ENCODE measurements around the gene RPH3AL. TPM values are rescaled to one million over a fixed set of nuclear protein-coding genes. Genes with fewer than 3 reads are reported as not detected.

RPH3AL gene
- total RNA-seq, 4 donors from 2014 or later: 6.3 to 14.4 (median 10.8) TPM

DNA sequence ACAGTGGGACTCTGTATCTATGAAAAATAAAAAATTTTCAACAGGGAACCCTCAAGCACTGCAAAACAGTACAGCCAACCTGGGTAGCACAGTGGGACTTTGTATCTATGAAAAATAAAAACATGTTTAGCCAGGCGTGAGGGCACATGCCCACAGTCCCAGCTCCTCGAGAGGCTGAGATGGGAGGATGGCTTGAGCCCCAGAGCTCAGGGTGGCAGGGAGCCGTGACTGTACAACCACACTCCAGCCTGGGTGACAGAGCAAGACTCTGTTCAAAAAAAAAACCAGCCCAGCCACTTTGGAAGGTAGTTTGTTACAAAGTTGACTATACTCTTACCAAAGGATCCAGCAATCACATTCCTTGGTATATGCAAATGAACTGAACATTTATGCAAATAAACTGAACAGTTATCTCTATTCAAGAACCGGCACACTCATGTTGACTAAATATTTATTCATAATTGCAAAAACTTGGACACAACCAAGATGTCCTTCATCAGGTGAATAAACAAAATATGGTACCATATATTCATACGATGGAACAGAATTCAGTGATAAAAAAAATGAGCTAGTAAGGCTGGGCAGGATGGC lies 5.2 kb downstream of the RPH3AL start:
- Histone ChIP-seq H3K27ac (peak overlapping the region; percentile 55 to 83 (median 80)), H3K4me3 (no peak overlapping the region), H3K36me3 (no peaks in the 10 kb centered on the region), H3K9me3 (no peaks in the 10 kb centered on the region), H3K27me3 (no peaks in the 10 kb centered on the region), H3K4me1 (peaks cover 28 to 29% of the 10 kb centered on the region in 2 donors)
- no peak for TF ChIP-seq POLR2A (IDR thresholded peaks at IDR 0.05)
- TF ChIP-seq, protein P1, sequence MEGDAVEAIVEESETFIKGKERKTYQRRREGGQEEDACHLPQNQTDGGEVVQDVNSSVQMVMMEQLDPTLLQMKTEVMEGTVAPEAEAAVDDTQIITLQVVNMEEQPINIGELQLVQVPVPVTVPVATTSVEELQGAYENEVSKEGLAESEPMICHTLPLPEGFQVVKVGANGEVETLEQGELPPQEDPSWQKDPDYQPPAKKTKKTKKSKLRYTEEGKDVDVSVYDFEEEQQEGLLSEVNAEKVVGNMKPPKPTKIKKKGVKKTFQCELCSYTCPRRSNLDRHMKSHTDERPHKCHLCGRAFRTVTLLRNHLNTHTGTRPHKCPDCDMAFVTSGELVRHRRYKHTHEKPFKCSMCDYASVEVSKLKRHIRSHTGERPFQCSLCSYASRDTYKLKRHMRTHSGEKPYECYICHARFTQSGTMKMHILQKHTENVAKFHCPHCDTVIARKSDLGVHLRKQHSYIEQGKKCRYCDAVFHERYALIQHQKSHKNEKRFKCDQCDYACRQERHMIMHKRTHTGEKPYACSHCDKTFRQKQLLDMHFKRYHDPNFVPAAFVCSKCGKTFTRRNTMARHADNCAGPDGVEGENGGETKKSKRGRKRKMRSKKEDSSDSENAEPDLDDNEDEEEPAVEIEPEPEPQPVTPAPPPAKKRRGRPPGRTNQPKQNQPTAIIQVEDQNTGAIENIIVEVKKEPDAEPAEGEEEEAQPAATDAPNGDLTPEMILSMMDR (IDR thresholded peaks at IDR 0.05 in 4 of 5, conservative IDR thresholded peaks at IDR 0.05 in 1 of 5): no peak
- in situ Hi-C loops (cut with MboI; ENCODE audit: low sequenced_read_pairs in 4 of 4) (no loop called here), intact Hi-C loops (cut with DNase I; ENCODE audit: low total_unique reads) (no loop called here)
- ATAC-seq (no peak), DNase-seq (no peak)

DNA sequence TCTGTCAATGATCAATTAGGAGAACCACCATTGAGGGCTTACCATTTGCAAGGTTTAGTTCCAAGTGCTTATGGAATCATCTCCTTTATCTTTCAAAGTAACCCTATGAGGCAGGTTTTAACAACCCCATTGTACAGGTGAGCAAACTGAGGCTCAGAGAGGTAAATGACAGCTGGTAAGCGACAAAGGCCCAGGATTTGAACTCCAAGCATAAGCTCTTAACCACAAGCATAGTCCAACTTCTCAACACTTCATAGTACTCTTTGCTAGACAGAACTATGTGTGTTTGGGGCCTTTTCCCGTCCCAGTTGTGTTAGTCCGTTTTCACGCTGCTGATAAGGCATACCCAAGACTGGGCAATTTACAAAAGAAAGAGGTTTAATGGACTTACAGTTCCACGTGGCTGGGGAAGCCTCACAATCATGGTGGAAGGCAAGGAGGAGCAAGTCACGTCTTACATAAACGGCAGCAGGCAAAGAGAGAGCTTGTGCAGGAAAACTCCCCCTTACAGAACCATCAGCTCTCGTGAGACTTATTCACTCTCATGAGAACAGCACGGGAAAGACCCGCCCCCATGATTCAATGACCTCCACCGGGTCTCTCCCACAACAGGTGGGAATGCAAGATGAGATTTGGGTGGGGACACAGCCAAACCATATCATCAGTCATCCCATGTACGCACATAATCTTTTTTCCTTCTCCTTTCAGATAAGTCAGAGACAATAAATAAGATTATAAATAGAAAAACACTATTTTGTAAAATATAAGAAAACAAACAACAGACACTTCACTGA lies 6.4 kb downstream of the RPH3AL start:
- TF ChIP-seq POLR2A (IDR thresholded peaks at IDR 0.05): no peak
- TF ChIP-seq, protein P1 (IDR thresholded peaks at IDR 0.05 in 4 of 5, conservative IDR thresholded peaks at IDR 0.05 in 1 of 5): no peak
- in situ Hi-C loops (cut with MboI; ENCODE audit: low sequenced_read_pairs in 4 of 4): no loop called here

DNA sequence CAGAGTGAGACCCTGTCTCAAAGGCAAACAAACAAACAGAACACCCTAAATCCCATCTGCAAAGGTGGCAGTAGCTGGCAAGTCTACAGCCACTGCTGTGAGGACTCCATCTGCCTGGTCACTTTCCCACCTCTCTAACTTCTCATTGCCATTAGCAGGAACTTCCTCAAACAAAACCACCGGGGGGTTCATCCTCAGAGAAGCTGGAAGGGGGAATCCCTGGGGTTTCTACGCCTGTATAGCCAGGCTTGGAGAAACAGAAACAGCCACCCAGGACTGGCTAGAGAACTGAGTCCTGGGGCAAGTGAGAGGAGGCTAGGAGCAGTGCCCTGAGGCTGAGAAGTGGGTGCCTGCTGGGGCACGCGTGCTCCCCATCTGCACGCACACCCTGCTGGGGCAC lies 7.3 kb downstream of the RPH3AL start:
- in situ Hi-C loops (cut with MboI; ENCODE audit: low sequenced_read_pairs in 4 of 4): no loop called here
- no peak for TF ChIP-seq POLR2A (IDR thresholded peaks at IDR 0.05)
- TF ChIP-seq, protein P1 (IDR thresholded peaks at IDR 0.05 in 4 of 5, conservative IDR thresholded peaks at IDR 0.05 in 1 of 5): no peak
- Histone ChIP-seq H3K27ac (no peak overlapping the region), H3K4me1 (peaks cover 13 to 23% of the 10 kb centered on the region in 2 donors), H3K4me3 (no peak overlapping the region), H3K36me3 (no peaks in the 10 kb centered on the region), H3K27me3 (no peaks in the 10 kb centered on the region), H3K9me3 (no peaks in the 10 kb centered on the region)
- DNase-seq (no peak), ATAC-seq (no peak)
- intact Hi-C loops (cut with DNase I; ENCODE audit: low total_unique reads): no loop called here

More for the DNA sequence above, 6.4 kb downstream of the RPH3AL start:
- DNase-seq: no peak
- ATAC-seq: no peak
- H3K4me3 ChIP-seq: no peak overlapping the region
- intact Hi-C loops (cut with DNase I; ENCODE audit: low total_unique reads): no loop called here
- H3K27ac ChIP-seq: peak overlapping the region in 1 of 4 donors; percentile 81
- no peaks in the 10 kb centered on the region for H3K9me3 ChIP-seq
- H3K36me3 ChIP-seq: no peaks in the 10 kb centered on the region
- peaks cover 19 to 25% of the 10 kb centered on the region in 2 donors for H3K4me1 ChIP-seq
- no peaks in the 10 kb centered on the region for H3K27me3 ChIP-seq

DNA sequence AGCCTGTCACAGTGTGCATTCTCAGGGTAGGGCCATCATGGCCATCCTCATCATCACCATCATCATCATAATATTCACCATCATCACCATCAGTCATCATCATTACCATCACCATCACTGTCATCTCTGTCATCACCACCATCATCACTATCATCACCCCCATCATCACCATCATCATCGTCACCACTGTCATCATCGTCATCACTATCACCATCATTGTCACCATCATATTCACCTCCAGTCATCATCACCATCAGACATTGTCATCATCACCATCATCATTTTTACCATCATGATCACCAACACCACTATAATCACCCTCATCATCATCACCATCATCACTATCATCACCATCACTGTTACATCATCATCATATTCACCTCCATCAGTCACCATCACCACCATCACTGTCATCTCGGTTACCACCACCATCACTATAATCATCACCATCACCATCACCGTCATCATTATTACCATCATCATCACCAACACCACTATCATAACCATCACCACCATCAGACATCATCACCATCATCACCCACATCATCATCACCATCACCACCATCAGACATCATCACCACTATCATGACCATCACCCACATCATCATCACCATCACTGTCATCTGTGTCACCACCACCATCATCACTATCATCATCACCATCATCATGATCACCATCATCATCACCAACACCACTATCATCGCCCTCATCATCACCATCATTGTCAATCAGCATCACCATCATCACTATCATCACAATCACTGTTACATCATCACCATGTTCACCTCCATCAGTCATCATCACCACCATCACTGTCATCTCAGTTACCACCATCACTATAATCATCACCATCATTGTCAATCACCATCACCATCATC lies 8.5 kb downstream of the RPH3AL start:
- Histone ChIP-seq H3K9me3 (no peaks in the 10 kb centered on the region), H3K36me3 (no peaks in the 10 kb centered on the region), H3K4me1 (peaks cover 3 to 16% of the 10 kb centered on the region in 2 donors), H3K27me3 (no peaks in the 10 kb centered on the region), H3K27ac (peak overlapping the region in 1 of 4 donors; percentile 7), H3K4me3 (no peak overlapping the region)
- ATAC-seq (no peak), DNase-seq (no peak)
- TF ChIP-seq, protein P1 (IDR thresholded peaks at IDR 0.05 in 4 of 5, conservative IDR thresholded peaks at IDR 0.05 in 1 of 5): no peak
- no peak for TF ChIP-seq POLR2A (IDR thresholded peaks at IDR 0.05)
- in situ Hi-C loops (cut with MboI; ENCODE audit: low sequenced_read_pairs in 4 of 4) (no loop called here), intact Hi-C loops (cut with DNase I; ENCODE audit: low total_unique reads) (no loop called here)

Data from gastrocnemius medialis (tissue), 4 donors.